Right lobe of liver (tissue), 6 donors: Measurements from ENCODE around the gene GATA3. TPM values are rescaled to one million over a fixed set of nuclear protein-coding genes. Genes with fewer than 3 reads are reported as not detected.

ENCODE experiments used
- ATAC-seq, 4 donors: fragments of 200-7000 bp; cut with Tn5 transposase; one replicate each; pipeline ENCODE4 v1.9.1; 2020; ENCODE audit warnings: mild to moderate bottlenecking in 4 of 4, moderate library complexity in 4 of 4
- DNase-seq, 3 donors: peaks; one replicate each; pipeline ENCODE4 v3.0.0-alpha.2; 2020
- H3K27ac ChIP-seq, 3 donors: fragments of 200-600 bp; one replicate each; pipeline ENCODE4 v1.8.0; 2022
- H3K27me3 ChIP-seq, 2 donors: fragments of 200-600 bp; one replicate each; pipeline ENCODE4 v1.8.0; 2022
- H3K36me3 ChIP-seq, 4 donors: fragments of 200-600 bp; sonication (generic) in 1 of 4; one replicate each; pipeline versions ENCODE4 v1.5.1 to v1.8.0; 2017 to 2022; ENCODE audit warnings: control low read depth in 1 of 4
- H3K4me1 ChIP-seq, 4 donors: fragments of 200-600 bp; sonication (generic) in 1 of 4; one replicate each; pipeline versions ENCODE4 v1.5.1 to v1.8.0; 2017 to 2022; ENCODE audit warnings: control low read depth in 1 of 4
- H3K4me3 ChIP-seq, 3 donors: fragments of 200-600 bp; one replicate each; pipeline ENCODE4 v1.8.0; 2022
- H3K9me3 ChIP-seq, 4 donors: fragments of 200-600 bp; sonication (generic) in 1 of 4; one replicate each; pipeline versions ENCODE4 v1.5.1 to v1.8.0; 2017 to 2022; ENCODE audit warnings: control low read depth in 1 of 4
- CTCF ChIP-seq, 4 donors: fragments of 200-600 bp in 3 of 4; fragments of 450-650 bp in 1 of 4; IDR thresholded peaks; one replicate each; pipeline versions ENCODE4 v1.5.1 to v1.8.0; 2016 to 2022; ENCODE audit warnings: antibody characterized with exemption in 4 of 4, mild to moderate bottlenecking in 2 of 4
- POLR2A ChIP-seq: fragments of 450-650 bp; IDR thresholded peaks from one replicate; pipeline ENCODE4 v1.6.1; 2017; ENCODE audit warnings: antibody characterized with exemption, mild to moderate bottlenecking
- WGBS: methylation state at CpG from one replicate; pipeline ENCODE4 v1.1.6; 2018; ENCODE audit warnings: low coverage, low lambda C conversion rate; ENCODE audit not compliant: insufficient coverage; ENCODE audit errors: missing lambda C conversion rate; 5-methylcytosine and 5-hydroxymethylcytosine counted together
- intact Hi-C, 2 donors: fragments of 100-400 bp; cut with DNase I; formaldehyde crosslinking; loops; one replicate each; pipeline versions ENCODE4 v1.11.2 to v1.14.1; 2022
- total RNA-seq, 6 experiments: library from RNA; depleted of rRNA in 2 of 6; stranded (reverse); fragments of >200 nt in 2 of 6; fragmentation: NEBNext Ultra II Directional in 3 of 6; extraction: Animal tissue kit (Norgen Biotek cat#: 25700) in 3 of 6; gene quantifications; one replicate each; pipeline versions ENCODE4 v1.1.0 to v1.2.4, GENCODE V29; 2016 to 2023
- donor health status: DM: no; HTN: yes; CAD: no.
- donor health status: DM: no; HTN: no; CAD: no.
- donor health status: DM: no; HTN: no; CAD: no.
- donor health status: DM: no; HTN: yes; CAD: no.
- donor health status: DM: no; HTN: yes; CAD: no.

Gene GATA3
- total RNA-seq, 6 experiments from 2014 or later, result 0.26 to 1.0 (median 0.53) TPM; not detected in 1

- ATAC-seq (no peak), DNase-seq (no peak)
- Histone ChIP-seq H3K27me3 (no peaks in the 10 kb centered on the region), H3K4me1 (no peaks in the 10 kb centered on the region), H3K36me3 (no peaks in the 10 kb centered on the region), H3K4me3 (no peak overlapping the region), H3K9me3 (no peaks in the 10 kb centered on the region), H3K27ac (no peak overlapping the region)
- 58% methylated on average over 14 of the region's 15 CpGs for WGBS
- TF ChIP-seq POLR2A (no peak), CTCF (IDR thresholded peaks at IDR 0.05) (no peak)
- intact Hi-C loops, result no loop called here
Observed at GRCh38 chr10:8063128-8063908, 8.8 kb downstream of the GATA3 start.

GRCh38 chr10:8063935-8064334 is 9.4 kb downstream of the GATA3 start:
- Histone ChIP-seq H3K4me1 (no peaks in the 10 kb centered on the region), H3K27me3 (no peaks in the 10 kb centered on the region), H3K36me3 (no peaks in the 10 kb centered on the region), H3K9me3 (no peaks in the 10 kb centered on the region), H3K4me3 (no peak overlapping the region), H3K27ac (no peak overlapping the region)
- DNase-seq (no peak), ATAC-seq (peak in 1 of 4 donors; percentile 17)
- 36% methylated on average over 12 of the region's 13 CpGs for WGBS
- intact Hi-C loops, result no loop called here
- no peak for TF ChIP-seq CTCF (IDR thresholded peaks at IDR 0.05)
- no peak for TF ChIP-seq POLR2A

- Histone ChIP-seq H3K9me3 (no peaks in the 10 kb centered on the region), H3K4me3 (no peak overlapping the region), H3K27ac (no peak overlapping the region), H3K36me3 (no peaks in the 10 kb centered on the region), H3K4me1 (no peaks in the 10 kb centered on the region), H3K27me3 (no peaks in the 10 kb centered on the region)
- no peak for TF ChIP-seq CTCF (IDR thresholded peaks at IDR 0.05)
- no peak for ATAC-seq
- intact Hi-C loops, result no loop called here
- DNase-seq, result no peak
- WGBS, result 41% methylated on average over 5 of the region's 5 CpGs
Observed at GRCh38 chr10:8064436-8064835, 9.9 kb downstream of the GATA3 start.

- intact Hi-C loops, result no loop called here
- no peak overlapping the region for H3K4me3 ChIP-seq
- no peaks in the 10 kb centered on the region for H3K36me3 ChIP-seq
- TF ChIP-seq CTCF (IDR thresholded peaks at IDR 0.05) (no peak), POLR2A (no peak)
- H3K9me3 ChIP-seq, result no peaks in the 10 kb centered on the region
- H3K27me3 ChIP-seq, result no peaks in the 10 kb centered on the region
- DNase-seq (no peak), ATAC-seq (peak; percentile 33 to 82 (median 58))
- H3K27ac ChIP-seq, result no peak overlapping the region
- 25% methylated on average over 2 of the region's 2 CpGs for WGBS
- H3K4me1 ChIP-seq, result no peaks in the 10 kb centered on the region
Observed at GRCh38 chr10:8065651-8066050, 11.2 kb downstream of the GATA3 start.
